ENCODE results near the gene UROC1.

UROC1 gene

GRCh38 chr3:126456766-126457388 lies 60.7 kb downstream of the UROC1 start:
- DNase-seq: no peak

- DNase-seq: no peak
Measured at GRCh38 chr3:126456211-126456610, 61.4 kb downstream of the UROC1 start.

GRCh38 chr3:126454437-126455198 lies 63.0 kb downstream of the UROC1 start:
- DNase-seq: no peak

DNA sequence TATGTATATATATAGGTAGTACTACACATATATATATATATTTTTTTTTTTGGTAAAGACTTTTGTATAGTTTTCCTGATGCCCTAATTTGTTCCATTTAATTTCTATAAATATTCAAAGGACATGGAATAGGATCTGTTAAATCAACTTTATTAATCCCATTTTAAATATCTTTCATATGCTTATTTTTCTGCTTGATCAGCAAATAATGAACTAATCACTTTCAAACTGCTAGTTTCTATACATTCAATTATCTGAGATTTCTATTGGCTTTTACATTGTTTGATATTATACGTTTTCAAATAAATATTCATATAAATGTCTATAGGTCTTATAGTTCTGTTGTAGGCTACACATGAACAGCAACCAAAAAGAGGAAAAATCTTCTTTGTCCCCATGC lies 63.5 kb downstream of the UROC1 start:
- DNase-seq: no peak

DNA sequence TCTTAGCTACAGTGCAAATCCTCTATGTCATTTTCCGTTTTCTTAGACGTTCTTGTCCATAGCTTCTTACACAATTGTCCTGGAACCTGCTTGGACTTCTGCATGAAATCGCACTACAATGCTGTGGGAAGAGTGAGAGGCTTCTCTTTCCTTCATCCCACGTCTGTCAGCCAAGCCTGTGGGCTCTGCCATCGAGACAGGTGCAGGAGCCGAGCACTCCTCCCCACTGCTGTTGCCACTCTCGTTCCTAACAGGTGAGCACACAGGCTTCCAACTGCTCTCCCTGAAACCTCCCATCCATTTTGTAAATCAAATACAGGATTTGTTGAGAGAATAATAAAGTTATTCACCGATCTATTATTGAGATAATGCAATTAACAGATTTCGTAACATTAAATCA lies 65.4 kb downstream of the UROC1 start:
- no peak for DNase-seq

DNA sequence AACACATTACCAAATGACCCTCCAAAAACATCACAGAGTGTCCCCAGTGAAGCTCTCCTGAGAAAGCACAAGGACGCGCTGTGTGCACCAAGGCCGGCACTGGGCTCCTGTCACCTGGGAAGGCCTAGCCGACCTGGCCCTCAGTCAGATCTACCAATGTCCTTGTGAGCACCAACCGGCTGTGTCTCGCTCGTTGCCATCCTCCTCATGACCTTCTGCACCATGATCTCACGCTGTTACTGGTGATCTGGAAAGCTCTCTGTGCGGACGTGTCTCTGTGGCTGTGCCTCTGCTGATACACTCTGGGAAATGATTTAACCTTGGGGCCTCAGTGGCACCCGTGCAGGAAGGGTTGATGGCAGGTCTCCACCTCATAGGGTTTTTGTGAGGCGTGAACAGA lies 66.1 kb downstream of the UROC1 start:
- no peak for DNase-seq

DNA sequence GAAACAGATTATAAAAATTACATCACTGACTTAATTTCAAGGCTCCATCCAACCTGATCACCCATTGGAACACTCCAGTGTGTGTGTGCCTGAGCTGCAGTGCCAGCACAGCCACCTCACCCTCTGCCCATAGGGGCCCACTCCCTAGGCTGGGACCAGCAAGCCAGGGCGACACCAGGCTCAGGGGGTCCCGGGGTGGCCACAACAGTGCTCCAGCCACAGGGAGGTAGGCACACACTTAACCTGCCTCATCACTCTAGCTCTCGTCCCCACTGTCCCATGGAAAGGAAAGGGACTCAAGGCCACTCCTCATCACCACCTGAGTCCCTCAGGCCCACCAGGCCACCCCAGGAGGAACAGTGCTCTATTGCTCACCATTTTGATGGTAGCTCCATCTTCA lies 66.8 kb downstream of the UROC1 start:
- no peak for DNase-seq

DNA sequence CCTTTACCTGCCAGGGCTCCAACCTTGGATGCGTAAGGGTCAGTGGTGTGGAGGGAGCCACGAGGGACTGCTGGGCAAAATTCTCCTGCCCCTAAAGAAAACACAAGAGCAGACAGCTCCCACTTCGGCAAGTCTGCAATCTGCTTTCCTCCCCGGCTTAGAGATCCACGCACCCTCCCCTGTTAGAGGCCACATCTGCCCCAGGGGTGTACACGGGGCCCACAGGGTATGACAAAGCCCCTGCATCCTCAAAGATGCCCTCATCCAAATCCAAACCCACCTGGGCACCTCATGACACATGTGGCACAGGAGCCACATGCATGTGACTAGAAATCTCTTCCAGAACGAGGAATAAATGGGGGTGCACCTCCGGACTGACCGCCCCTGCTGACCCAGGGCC lies 67.4 kb downstream of the UROC1 start:
- no peak for DNase-seq

DNA sequence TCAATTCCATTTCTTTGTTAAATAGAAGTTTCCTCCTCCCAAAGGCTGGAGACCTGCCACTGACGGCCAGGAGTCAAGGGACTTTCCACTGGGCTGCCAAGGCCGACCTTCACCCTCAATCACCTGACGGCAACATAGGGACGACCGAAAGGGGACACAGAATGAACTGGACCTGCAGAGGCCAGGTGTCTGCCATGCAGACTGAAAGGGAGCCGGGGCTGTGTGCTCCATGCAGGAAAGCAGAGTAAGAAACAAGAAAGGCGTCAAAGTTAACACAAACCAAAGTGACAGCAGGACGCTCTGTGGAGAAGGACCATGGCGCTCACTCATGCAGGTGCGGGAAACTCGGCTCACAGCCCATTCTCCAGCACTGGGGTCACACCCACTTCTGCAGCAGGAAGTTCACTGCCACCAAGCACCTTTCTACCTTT lies 67.9 kb downstream of the UROC1 start:
- DNase-seq: no peak

- no peak for DNase-seq
Measured at GRCh38 chr3:126448893-126449180, 68.7 kb downstream of the UROC1 start.

- no peak for DNase-seq
Measured at GRCh38 chr3:126448136-126448892, 69.3 kb downstream of the UROC1 start.

DNA sequence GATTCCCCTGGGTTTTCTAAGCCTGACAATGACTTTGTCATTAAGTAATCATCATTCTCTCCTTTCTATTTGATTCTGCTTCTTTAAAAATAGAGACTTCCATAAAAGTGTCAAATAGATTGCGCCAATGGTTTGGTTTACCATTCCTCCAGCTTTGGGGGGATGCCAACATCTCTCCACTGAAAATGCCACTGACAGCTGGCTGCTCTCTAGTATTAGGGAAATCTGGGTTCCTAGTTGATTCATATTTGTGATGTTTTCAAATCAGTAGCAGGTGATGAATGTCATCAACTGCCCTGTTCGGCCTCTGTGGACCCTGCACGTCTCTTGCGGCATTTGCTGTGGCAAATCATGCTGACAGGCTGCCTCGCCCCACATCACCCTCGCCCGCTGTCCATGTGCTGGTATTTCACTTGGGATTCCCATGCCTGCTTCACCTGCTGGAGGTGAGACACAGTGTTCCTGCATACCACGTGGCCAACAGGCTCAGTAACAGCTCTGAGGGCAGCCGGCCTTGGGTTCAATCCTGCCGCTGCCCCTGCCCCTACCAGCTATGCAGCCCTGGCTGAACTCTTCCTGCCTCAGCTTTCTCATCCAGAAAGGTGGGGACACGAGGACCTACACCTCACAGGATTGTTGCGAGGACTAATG lies 70.0 kb downstream of the UROC1 start:
- no peak for DNase-seq

DNA sequence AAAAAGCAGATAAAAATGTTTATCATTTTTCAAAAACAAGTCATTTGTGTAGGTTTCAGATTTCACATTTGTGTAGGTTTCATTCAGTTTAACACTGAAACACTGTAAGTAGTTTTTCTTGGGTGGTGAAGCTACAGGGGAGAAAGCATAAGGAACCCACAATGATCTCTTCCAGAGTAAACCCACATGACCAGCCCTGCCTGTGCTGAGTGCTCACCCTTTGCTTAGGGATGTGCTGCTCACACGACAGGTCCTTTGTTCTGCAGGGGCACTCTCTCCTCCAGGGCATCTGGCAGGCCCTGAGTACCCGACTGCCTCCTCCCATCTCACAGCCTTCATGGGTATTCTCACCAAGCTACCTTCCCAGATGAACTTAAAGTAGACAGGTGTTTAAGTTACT lies 70.8 kb downstream of the UROC1 start:
- DNase-seq: no peak

GRCh38 chr3:126446301-126446700 lies 71.3 kb downstream of the UROC1 start:
- DNase-seq: no peak

GRCh38 chr3:126445506-126445905 lies 72.1 kb downstream of the UROC1 start:
- no peak for DNase-seq

GRCh38 chr3:126442856-126443242 lies 74.7 kb downstream of the UROC1 start:
- DNase-seq: no peak

DNA sequence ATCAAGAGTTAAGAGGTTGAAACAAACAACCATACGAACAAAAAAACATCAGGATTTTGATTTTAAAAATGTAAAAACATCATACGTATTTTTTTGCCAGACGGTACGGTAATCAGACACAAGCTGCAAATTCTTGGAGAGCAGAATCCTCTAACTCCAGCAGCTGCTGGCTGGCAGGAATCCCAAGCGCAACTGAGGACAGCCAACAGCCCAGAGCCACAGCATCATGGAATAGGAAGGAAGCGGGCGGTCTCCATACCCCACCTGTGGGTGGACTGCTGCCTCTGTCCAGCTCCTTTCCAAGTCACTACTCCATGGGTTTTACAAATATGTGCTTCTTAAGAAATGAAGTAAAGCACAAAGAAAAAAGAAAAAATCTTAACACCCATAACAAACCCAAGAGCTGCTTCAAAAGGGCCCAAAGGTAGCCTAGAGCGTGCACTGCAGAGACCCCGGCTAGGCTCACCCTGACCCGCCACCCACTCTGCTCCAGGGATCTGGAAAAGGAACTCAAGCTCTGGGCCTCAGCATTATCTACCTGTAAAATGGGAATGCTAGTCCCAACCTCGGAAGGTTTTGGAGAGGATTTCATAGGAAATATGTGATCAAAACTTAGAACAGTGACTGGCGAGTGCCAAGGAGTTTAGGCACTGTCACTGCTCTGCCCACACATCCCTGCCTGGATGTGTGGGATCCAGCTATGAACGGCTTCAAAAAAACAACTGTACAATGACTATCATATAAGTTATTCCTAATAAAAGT lies 75.3 kb downstream of the UROC1 start:
- no peak for DNase-seq

- no peak for DNase-seq
Measured at GRCh38 chr3:126441256-126441880, 76.2 kb downstream of the UROC1 start.

DNA sequence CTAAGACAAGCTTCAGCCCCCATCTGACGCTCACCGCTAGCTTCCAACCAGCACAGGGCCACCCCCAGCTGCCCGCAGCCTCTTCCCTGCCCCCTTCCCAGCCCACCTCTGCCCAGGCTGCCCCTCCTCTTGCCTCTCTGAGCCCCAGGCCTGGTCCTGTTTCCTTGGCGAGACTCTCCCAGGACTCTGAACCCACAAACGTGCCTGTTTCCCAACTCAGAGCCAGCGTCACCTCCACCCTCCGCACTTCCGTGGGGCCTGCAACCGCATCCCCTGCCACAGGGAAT lies 76.9 kb downstream of the UROC1 start:
- DNase-seq: no peak

DNA sequence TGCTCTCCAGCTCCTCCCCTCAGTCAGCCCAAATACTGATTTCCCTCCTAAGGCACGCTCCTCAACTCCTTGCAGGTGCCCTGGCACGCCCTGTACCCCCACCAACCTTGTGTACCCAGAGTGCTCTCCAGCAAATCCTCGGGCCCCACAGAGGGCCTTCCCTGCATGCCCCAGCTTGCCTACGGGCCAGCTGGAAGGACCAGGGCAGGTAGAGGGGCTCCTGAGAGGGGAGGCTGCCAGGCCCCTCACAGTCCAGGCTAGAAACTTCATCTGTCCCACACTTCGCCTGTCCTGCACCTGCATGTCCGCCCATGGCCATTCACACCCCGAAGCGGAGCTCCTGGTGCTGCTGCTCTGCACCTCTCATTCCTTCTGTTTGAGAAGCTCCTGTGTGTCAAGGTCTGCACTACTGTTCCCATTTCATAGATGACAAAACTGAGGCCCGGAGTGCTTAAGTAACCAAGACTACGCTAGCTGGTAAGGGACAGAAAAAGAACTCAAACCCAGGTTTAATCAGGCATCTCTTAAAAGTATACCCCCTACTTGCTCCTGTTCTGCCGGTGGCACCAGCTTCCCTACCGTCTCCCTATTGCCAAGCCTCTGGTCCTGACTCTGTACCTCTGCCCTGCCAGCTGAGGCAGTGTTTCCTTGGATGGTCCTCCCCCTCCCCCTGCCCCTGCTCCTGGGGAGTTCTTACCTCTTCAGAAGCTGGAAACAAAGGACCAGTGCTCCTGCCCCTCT lies 77.4 kb downstream of the UROC1 start:
- no peak for DNase-seq

- DNase-seq: no peak
Measured at GRCh38 chr3:126439346-126439967, 78.1 kb downstream of the UROC1 start.

DNA sequence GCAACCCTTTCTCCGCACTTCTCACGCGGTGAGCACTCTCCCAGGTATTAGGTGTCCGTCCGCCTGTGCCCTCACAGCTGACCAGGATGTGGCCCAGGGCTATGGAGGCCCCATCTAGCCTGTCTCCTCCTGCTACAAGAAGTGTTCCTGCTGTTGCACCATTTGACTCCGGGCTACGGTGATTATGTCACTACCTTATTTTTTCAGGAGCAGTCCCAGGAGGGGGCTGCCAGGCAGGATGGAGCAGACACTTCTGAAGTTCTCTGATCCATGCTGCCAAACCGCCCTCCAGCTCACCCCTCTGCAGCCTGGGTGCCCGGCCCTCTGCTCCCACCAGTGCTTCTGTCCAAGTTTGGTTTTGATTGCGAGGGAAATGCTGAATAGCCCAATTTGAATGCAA lies 78.8 kb downstream of the UROC1 start:
- no peak for DNase-seq
